Activated CD4-positive, alpha-beta T cell treated with anti-CD3 and anti-CD28 coated beads, Interleukin-2, amount 50 U/mL, for 24 hours (primary cell): ENCODE measurements around the gene HOXD1.

ENCODE experiments used
- DNase-seq, 2 donors: peaks; one replicate each; pipeline ENCODE4 v3.0.0-alpha.2; 2020; ENCODE audit warnings: low read depth in 1 of 2, low spot score in 1 of 2

The HOXD1 gene

DNA sequence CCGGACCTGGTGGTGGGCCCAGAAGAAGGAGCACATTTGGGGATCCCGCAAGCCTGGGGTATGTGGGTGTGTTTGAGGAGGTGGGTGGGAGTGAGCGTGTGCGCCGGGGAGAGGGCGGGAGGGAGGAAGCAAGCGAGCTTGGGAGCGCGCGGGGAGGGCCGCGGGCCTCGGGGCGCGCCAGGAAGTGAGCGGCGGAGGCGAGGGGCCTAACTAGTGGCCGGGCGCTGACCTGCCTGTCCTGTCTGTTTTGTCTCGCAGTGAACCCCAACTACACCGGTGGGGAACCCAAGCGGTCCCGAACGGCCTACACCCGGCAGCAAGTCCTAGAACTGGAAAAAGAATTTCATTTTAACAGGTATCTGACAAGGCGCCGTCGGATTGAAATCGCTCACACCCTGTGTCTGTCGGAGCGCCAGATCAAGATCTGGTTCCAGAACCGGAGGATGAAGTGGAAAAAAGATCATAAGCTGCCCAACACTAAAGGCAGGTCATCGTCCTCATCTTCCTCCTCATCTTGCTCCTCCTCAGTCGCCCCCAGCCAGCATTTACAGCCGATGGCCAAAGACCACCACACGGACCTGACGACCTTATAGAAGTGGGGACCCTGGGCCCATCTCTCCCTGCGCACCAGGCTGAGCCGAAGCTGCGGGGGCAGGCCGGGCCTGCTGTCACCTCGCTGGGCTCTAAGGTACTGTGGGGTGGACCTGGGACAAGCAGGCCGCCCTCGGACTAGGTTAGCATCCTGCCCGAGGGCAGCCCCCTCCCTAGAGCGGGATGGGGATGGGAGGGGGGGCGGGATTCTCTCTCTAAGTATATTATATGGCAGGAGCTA lies 35.9 kb upstream of the HOXD1 start:
- no peak for DNase-seq

DNA sequence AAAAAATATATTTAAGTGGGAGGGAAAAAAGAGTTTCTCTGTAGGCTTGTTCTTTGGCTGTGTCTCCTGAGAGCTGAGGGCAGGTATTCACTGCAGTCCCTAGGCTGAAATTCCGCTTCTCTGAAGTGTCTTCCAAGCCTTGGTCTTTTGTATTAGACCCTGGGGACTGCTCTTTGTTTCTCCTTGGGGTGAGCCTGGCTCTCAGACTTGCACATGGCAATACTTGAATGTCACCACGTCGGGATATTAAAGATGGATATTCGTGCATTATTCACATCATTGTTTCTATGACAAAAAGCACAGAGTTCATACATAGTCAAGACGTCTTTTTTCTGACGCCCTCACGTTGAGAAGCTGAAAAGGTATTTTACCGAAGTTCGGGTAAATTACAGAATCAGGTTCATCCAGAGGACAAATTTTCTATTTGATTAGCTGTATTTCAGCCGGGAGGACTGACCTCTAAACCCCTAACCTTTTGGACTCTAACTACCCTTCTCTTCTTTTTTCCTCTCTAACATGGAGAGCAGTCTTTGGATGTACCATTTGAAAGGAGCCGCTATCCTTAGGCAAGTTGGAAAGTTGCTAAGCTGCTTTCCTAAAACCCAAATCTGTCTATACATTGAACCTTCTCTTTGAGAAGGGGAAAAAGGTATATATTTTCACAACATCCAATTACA lies 33.8 kb upstream of the HOXD1 start:
- DNase-seq = no peak

DNA sequence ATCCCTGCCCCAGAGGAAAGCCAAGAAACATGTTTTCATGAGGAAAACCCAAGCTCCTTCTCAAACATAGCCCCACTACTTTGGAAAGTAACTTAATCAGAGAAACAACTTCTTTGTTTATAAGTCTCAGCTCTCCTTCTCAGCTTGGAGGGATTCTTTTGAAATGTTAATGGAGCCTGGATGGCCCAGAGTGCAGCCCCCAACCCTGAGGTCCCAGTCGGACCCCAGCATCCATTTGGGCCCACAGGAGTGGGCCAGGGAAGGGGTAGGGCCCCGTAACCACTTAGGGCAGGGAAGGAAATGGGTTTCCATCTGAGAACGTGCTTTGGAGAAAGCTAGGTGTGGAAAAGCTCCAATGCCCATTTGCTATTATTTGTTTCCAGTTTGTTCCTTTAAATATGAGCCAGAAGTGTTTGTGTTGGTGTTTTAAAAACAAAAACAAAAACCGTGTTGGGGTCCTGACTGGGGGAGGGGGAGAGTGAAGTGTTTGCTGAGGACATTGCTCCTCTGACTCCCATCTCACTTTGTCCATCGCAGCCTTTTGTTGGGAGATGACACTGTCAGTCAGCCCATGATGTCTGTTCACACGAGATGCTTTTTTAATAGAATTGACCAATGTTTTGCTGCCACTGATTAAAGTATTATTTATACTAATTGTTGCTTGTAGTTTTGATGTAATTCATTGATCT lies 33.0 kb upstream of the HOXD1 start:
- no peak for DNase-seq

DNA sequence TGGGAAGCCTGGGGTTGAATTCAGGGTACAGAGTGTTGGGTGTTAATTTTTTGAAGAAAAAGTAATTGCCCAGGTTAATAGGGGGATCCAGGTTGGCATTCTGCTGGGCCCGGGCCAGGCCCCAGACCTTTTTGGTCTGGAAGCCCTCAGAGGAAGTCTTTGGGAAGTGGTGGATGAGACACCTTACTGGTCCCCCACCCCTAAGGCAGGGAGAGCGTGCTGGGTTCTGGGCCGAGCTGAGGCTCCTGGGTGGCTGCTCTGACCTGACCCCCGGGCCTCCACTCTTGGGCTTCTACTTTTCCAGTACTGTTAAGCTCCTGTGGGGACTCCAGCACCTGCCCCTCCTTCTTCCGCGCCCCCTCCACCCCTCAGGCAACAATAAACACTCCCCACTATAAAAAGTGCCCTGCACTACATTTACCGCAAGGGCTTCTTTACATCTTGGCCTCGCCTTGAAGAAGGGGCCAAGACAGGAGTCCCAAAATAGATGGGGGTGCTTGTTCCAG lies 32.1 kb upstream of the HOXD1 start:
- DNase-seq = no peak

DNA sequence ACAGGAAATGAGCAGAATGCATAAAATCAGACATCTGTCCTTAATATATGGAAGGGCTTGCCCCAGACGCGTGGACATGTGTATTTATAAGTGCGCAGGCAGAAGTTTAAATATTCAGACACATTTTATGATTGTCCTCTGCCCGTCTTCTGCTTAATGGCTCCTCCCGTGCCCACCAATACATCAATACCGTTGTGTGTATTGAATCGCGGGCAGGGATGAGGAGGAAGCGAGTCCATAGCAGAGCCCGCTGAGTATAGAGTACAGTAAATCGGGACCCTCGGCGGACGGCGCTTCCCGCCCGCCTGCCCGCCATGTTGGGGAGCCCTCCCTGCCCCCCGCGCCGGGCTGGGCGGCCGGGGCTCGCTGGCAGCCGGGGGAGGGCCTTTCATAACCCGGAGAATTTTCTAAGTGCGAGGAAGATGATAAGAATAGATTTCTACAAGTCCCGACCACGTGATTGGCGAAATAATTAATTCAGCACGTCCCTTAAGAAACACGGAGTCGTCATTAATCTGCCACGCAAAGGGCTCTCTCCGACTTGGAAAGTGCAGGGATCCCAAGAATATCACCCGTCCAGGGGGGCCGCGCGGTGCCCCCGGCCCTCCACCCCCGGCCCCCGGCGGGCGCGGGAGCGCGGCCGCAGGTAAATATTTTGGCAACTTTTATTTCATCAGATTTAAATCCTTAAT lies 31.5 kb upstream of the HOXD1 start, which contains the start of gene HOXD3:
TSS of gene HOXD3 (plus strand) at position 501 of the 692 bp plus-strand sequence. CDS start 11,808 bp downstream, outside the sequence.
- no peak for DNase-seq

DNA sequence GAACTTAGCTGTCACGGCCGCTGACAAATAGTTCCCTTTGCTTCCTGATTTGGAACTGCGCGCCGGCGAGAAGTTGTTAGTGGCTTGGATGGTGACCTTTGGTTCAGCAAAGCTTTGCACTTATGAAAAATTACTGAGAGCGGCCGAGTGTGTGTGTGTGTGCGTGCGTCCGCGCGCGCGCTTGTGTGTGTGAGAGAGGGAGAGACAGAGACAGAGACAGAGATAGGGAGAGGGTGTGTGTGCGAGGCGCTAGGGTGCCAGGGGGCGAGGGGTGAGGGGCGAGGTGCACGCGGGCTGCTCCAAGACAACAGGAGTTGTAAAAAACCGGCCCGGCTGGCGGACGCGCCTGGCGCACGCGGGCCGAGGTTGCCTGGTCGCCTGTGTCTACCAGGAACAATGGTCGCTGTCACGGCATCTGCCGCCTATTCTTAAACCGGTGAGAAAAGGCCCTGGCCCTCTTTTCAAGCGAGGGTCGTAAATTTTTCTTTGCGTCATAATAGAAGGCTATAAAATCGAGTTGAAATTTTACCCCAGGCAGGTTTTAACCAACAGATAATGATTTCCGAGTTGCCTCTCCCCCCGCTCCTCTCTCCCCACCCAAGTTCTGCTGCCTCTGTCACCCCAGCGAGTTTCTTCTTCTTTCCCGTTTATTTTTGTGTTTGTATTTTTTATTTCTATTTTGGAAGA lies 30.8 kb upstream of the HOXD1 start:
- DNase-seq = no peak

DNA sequence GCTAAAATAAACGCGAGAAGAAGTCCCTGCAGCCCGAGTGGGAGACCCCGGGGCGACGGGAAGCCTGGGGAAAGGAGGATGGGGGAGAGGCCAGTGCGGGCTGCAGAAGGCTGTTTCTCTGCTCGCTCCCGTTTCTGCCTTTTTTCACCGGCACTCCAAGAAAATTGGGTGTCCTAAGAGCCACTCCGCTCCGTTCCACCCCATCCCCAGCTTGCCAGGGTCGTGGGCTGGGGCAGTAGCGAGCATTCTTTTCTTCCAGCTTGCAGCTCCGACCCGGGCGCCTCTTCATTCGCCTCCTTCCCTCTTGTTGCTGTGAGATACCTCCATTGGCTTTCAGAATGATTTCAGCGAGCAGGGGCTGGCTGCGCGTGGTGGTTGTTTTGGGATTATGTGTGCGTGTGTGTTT lies 30.3 kb upstream of the HOXD1 start:
- no peak for DNase-seq

DNA sequence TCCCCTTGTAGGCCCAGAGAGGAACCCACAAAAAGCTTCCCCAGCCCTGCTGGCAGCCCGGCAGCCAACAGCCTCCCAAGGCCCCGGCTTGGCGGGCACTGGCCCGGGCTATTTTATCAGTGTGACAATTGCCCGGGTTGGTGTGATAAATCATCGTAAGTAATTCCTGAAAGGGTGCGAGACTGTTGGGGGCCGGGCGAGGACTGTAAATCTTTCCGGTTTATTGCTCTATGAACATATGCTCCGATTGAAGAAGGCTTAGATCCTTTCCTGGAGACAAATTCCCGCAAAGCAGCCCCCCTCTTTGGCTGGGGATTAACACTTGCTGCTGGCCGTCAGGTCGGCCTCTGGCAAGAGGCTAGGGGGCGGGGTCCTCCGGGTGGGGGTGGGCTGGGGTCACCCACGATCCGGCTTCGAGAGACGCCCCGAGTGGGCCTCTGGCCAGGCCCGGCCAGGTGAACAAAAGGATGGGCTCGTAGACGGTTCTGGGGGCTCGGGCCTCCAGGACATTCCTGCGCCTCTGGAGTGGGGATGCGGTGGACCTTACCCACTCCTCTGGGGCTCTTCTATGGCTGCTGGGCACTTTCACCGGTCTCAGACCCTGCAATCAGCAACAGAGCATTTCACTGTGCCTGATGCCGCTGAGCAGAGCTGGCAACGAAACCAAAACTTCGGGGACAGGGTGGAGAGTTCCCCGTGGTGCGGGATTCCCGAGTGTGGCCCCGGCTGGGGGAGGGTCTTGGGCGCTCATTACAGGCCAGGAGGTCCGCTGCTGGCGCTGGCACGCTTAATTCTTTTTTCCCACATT lies 29.4 kb upstream of the HOXD1 start:
- DNase-seq = no peak

DNA sequence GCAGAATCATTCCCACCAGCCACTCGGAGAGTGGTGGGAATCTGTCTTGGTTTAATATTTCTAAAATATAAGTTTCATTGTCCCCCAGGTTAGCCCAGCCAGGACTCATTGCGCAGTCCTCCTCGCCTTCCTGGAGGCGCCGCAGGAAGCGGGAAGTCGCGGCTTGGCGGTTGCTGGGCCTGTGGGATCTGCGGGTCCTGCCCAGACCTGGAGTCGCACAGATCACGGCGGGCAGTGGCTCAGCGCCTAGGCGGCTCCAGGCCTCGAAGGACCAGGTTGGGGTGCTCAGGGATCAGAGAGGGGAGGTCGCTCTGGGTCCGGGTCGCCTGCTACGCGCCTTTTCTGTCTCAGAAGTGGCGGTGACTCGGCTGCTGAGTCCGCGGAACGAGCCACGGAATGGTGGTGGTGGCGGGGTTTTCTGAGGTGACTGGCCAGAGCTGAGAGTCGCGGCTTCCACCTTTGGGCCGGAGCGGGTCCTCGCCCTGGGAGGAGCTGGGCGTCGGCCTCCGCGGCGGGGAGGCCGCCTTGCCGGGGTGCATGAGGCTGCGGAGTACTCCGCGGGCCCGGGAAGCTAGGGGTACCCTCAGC lies 28.7 kb upstream of the HOXD1 start:
- DNase-seq = no peak

DNA sequence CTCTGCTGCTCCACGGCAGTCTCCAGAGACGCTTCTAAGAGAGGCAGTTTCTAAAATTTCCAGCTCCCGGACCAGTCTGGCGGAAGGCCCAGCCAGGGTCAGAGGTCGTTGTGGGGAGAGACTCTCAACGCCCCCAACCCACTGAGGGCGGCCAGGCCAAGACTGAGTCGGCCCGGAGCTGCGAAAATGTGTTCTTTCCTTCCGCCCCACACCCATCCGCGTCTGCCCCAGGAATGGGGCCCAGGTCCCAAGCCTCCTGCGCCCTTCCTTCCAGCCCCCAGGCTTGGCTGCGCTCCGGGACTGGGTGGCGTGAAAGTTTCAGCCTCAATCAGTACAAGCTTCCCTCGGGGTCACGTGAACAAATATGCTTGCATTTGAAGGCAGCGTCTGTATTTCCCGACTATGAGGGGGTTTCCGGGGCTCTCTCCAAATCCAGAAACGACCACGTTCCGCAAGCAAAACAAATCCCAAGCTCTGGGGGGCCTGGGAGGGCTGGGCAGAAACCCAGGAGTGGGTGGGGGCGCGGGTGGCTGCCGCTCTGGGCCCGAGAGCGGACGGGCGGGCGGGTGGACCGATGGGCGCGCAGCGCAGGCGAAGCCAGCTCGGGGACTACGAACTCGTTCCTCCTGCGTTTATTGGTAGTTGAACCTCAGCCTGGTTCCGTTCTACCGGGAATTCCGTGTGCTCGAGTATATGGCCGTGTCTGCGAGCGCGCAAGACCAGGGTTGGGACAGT lies 28.1 kb upstream of the HOXD1 start:
- DNase-seq = no peak

DNA sequence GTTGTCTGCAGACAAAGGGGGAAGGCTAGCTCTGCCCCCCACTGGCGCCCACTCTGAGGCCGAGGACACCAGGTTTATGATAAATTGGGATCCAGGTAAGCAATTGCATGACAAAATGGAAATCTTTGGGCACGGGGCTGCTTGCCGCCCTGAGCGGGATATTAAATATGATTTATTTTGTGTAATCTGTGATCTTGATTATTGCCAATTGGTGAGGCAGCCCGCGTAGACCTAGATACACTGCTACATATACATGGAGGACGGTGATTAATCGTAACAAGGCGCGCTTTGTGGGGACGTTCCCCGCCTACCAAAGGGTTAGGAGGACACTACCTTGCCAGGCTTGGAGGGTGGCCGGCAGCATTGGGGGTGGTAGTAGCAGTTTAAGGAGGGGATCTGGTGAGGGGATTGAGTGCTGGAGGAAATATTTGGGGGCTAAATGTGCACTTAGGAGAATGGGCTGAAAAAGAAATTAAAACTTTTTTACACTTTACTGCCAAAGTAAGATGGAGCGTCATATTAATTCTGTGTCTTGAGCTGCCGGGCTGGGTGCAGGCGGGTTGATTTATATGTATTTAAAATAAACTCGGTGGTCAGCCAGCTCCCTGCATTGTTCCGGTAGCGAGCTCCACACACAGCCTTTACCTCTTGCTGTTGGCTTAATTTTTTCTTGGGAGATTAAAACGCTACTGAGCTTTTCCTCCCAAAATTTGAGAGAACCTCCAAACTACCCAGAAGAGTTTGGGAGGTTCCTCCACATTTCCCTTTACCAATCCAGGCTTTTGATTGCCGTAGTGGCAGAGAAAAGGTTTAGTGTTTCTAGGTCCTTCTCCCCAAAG lies 27.3 kb upstream of the HOXD1 start:
- no peak for DNase-seq

DNA sequence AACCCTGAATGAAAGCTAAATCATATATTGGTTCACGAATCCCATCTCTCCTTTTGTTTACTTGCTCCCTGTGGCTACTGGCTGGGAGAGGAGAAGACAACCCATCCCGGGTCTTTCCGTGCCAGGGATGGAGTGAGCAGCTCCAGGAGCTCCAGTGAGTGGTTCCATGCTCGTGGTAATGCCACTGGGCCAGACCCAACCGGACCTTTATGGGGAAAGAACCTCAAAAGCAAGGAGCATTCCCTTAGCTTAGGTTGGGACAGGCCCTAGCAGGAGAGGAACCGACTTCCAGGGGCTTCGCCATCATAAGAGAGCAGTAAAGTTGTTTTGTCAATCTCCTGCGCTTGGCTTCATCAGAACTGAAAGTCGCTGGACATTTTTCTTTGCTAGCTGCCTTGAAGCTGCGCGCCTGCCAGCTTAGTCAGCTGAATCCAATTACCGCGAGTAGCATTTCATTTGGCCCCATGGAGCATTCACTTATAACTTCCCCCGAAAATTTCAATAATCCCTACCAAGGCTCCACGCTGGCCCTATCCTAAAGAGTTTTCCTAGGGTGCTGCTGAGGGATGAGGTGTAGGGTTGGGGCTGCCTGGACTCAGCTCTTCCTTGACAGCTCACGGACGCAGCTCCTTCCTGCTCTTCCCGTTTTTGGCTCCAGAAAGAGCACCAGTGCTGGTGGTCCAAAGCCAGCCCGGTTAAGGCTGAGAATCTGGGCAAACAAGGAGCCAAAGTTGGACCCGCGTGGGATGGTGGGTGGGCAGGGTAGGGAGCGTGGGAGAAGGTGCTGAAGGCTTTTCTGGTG lies 26.4 kb upstream of the HOXD1 start:
- no peak for DNase-seq

DNA sequence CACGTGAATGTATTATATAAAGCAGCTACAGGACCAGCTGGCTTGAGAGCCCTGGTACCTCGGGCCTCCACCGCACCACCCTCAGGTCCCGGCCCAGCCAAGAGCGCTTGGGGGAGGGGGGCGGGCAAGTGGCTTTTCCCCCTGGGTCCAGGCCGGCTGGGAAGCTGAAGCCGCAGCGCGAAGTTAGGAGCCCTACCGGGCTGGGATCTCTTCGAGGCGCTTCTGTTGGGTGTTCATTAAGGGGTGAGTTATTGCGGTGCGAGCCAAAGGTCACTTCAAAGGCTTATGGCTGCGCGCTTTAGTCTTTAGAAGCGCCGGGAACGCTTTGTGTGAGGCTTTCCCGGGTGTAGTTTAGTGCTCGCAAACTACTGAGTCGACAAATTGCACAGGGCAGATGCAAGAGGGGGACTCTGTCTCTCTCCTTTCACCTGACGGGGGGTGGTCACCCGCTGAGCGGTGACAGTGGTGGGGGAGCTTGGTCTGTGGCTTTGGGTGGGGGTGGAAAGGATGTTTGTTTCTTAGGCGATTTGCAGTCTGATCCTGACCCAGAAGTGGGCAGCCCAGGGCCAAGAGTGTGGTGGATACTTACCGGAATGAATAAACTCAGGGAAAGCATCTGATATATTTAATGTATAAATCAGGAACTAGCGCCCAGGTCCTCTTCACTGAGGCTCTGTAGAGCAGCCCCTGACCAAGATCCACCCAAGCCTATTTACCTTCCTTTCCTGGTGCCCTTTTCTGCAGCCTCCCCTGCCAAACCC lies 25.4 kb upstream of the HOXD1 start:
- DNase-seq = no peak

DNA sequence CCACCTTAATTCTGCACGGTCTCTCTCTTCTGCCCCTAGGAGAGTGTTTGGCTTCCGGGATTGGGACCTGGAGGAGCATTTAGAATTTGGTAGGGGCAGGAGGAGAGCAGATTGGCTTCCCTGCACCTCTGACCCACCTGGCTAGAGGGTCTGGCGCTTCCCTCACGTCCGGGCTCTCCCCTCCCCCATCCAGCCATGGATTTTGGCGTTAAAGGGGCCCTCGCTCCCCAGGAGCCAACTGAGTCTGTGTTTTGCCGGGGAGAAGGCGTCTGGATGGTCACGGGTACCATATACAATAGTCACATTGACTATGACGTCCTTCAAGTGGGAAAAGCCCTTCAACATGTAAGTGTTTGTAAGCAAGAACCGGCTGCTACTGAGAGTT lies 24.8 kb upstream of the HOXD1 start:
- no peak for DNase-seq

DNA sequence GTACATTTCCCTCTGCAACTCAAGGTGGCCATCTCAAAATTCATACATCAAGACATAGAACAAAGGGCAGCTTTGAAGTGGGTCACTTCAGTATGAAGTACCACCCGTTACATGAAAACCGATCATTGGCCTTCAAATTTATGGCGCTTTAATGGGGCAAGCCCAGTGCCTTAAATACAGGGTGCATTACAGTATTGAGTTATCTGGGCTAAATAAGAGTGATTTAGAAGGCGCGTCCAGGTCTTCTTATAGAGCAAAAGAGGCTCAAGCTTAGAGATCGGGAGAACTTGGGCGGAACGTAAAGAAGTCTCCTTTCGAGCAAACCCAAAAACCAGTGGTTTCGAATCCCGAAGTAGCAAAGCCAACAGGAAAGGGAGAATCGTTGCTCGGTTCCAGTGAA lies 24.3 kb upstream of the HOXD1 start:
- no peak for DNase-seq

DNA sequence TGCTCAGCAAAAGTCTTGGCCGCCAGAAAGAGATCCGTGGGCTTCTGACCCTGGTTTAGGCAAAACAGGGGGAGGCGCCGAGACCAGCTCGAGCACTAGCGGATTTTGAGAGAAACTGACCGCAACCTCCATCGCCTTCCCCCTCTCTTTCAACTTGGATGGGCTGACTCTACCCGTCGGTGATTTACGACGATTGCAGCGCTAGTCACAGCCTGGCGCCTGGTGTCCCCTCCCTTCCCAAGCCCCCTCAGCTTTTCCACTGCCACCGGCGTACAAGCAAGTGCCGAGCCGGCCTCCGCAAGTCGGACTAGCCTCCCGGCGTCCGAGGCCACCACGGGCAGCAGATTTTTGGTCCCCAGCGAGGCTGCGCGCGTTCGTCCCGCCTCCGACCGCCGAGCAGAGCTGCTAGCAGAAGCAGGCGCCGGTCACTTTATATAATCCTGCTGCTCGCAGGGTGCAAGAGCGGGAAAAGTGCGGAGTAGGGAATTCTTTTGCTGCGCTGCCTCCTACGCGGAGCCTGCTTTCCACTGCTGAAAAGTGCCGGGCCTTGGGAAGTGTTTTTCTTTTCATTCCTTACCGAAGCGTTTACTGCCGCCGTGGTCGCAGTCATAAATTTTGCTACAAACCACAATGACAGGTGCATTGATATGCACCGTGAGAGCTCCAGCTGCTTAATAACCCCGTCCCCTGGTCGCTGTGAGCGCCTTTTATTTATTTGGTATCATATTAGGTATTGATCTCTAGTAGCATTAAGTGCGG lies 23.7 kb upstream of the HOXD1 start:
- DNase-seq = no peak
